Left renal pelvis (tissue), 4 donors: Measurements from ENCODE around the gene EIF1. TPM values are rescaled to one million over a fixed set of nuclear protein-coding genes. Genes with fewer than 3 reads are reported as not detected.

ENCODE experiments used
- DNase-seq, 4 donors: peaks; one replicate each; pipeline ENCODE4 v3.0.0-alpha.2; 2013; ENCODE audit warnings: low read depth in 4 of 4, low spot score in 3 of 4
- polyA plus RNA-seq, 4 donors: library from polyadenylated mRNA; unstranded; fragments of 120-200 nt; gene quantifications; one replicate each; pipeline ENCODE4 v1.2.1, GENCODE V29; 2013; ENCODE audit not compliant: insufficient read length in 4 of 4

EIF1 gene
- polyA plus RNA-seq, 4 donors, result 669 to 825 (median 761) TPM

- DNase-seq, result no peak
Observed at GRCh38 chr17:41654678-41655607, 33.7 kb upstream of the EIF1 start.

- DNase-seq, result no peak
Observed at GRCh38 chr17:41655611-41656111, 33.0 kb upstream of the EIF1 start.

GRCh38 chr17:41656249-41657023 is 32.2 kb upstream of the EIF1 start:
- DNase-seq, result no peak

- DNase-seq, result no peak
Observed at GRCh38 chr17:41657176-41657754, 31.4 kb upstream of the EIF1 start.

GRCh38 chr17:41657936-41658335 is 30.7 kb upstream of the EIF1 start:
- no peak for DNase-seq

GRCh38 chr17:41658846-41659245 is 29.8 kb upstream of the EIF1 start:
- no peak for DNase-seq

GRCh38 chr17:41659427-41660212 is 29.1 kb upstream of the EIF1 start:
- DNase-seq, result no peak

GRCh38 chr17:41660221-41660711 is 28.4 kb upstream of the EIF1 start:
- DNase-seq, result no peak

- no peak for DNase-seq
Observed at GRCh38 chr17:41663451-41664171, 25.1 kb upstream of the EIF1 start.

GRCh38 chr17:41664172-41664457 is 24.6 kb upstream of the EIF1 start:
- DNase-seq, result no peak

GRCh38 chr17:41664587-41665565 is 23.8 kb upstream of the EIF1 start:
- DNase-seq, result no peak

GRCh38 chr17:41665566-41666236 is 23.0 kb upstream of the EIF1 start:
- DNase-seq, result no peak

GRCh38 chr17:41666237-41666641 is 22.4 kb upstream of the EIF1 start:
- DNase-seq, result no peak

- DNase-seq, result no peak
Observed at GRCh38 chr17:41666708-41667279, 21.9 kb upstream of the EIF1 start.

- DNase-seq, result no peak
Observed at GRCh38 chr17:41667280-41668041, 21.2 kb upstream of the EIF1 start.

- no peak for DNase-seq
Observed at GRCh38 chr17:41672153-41672552, 16.5 kb upstream of the EIF1 start.
